SJSA1 (cell line): ENCODE data around the gene SPRED1. TPM values are rescaled to one million over a fixed set of nuclear protein-coding genes. Genes with fewer than 3 reads are reported as not detected.

ENCODE experiments used
- total RNA-seq: library from RNA; depleted of rRNA; stranded (reverse); fragments of >200 nt; shearing (Covaris generic); gene quantifications from 2 replicates; pipeline ENCODE4 v1.2.3, GENCODE V29; 2014; rRNA removed

The SPRED1 gene
- total RNA-seq, 1 experiment from 2014 or later: 32.9 TPM

Other genes with a start within 250 kb of the SPRED1 start
- 3.4 and 13.4 TPM in 2 replicates for gene FAM98B, start 201.3 kb downstream of the SPRED1 start, total RNA-seq